Measurements from ENCODE around the gene CTNNA3.

DNA sequence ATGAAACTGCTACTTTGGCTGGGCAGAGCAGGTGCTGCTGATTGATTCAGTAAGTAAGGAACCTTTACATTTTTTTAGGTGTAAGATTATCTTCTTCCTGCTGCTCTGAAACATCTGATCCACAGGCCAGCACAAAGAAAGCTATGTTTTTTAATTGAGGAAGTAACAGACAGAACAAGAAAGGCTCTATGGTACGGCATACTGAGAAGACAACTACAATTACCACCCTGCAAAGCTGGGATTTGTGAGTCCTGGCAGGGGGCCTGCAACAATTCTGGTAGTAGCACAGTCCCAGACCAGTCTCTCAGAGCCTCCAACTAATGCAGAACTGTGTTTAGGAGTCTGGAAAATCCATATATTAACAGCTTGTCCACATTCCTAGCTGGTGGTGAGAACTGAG lies 873.2 kb downstream of the CTNNA3 start:
- no peak for TF ChIP-seq EZH2 (IDR thresholded peaks at IDR 0.05; ENCODE audit: borderline replicate concordance, low read depth, low read length, severe bottlenecking)
- TF ChIP-seq, protein P1, sequence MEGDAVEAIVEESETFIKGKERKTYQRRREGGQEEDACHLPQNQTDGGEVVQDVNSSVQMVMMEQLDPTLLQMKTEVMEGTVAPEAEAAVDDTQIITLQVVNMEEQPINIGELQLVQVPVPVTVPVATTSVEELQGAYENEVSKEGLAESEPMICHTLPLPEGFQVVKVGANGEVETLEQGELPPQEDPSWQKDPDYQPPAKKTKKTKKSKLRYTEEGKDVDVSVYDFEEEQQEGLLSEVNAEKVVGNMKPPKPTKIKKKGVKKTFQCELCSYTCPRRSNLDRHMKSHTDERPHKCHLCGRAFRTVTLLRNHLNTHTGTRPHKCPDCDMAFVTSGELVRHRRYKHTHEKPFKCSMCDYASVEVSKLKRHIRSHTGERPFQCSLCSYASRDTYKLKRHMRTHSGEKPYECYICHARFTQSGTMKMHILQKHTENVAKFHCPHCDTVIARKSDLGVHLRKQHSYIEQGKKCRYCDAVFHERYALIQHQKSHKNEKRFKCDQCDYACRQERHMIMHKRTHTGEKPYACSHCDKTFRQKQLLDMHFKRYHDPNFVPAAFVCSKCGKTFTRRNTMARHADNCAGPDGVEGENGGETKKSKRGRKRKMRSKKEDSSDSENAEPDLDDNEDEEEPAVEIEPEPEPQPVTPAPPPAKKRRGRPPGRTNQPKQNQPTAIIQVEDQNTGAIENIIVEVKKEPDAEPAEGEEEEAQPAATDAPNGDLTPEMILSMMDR (IDR thresholded peaks at IDR 0.05; ENCODE audit: extremely low read depth in 1 of 2, insufficient read depth in 1 of 2, low read depth in 1 of 2, low read length in 2 of 2), result no peak
